GM08714 (cell line): Measurements from ENCODE around the gene FMNL2.

Source experiments
- H3K4me3 ChIP-seq: fragments of 200-500 bp; sonication (Bioruptor generic); 2 replicates; pipeline ENCODE4 v1.5.1; 2014; ENCODE audit warnings: mild to moderate bottlenecking, low read length, inconsistent platforms
- ZNF274 ChIP-seq: IDR thresholded peaks from 2 replicates; pipeline ENCODE4 v1.6.1; 2012; ENCODE audit warnings: mild to moderate bottlenecking, low read depth, low read length

Gene FMNL2

DNA sequence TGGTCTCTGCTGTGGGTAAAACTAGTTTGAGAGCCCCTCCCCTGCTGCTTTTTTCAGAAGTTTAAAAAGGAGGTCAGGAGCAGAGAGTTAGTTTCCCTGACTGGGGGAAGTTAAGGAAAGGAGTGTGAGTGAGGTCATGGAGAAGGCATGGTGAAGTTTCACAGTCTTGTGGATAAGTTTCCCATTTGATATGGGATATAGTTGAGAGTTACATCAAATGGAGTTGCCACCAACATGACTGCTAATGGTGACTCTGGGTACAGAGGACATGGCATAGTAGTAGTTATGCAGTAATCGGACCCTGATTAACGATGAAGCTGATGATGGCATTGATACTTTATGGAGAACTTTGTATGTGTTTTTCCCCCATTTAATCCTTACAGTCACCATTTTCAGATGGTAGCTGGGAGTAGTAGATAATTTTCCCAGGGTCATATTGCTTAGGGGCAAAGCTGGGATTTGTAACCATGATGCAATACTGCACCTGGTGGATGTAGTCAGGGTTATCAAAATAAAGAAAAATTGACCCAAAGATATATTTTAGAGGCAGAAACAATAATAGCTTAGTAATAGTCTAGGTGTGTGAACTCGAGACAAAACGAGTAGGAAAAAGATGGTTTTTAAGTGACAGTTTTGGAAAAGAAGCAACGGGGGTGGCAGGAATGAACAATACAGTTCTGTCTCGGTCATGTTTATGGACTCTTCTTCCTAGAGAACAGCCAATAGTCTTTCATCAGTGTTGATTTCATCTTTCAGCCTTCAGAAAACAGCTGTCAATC is 74.6 kb downstream of the FMNL2 start:
- H3K4me3 ChIP-seq, result no peak overlapping the region
- TF ChIP-seq ZNF274, result no peak

DNA sequence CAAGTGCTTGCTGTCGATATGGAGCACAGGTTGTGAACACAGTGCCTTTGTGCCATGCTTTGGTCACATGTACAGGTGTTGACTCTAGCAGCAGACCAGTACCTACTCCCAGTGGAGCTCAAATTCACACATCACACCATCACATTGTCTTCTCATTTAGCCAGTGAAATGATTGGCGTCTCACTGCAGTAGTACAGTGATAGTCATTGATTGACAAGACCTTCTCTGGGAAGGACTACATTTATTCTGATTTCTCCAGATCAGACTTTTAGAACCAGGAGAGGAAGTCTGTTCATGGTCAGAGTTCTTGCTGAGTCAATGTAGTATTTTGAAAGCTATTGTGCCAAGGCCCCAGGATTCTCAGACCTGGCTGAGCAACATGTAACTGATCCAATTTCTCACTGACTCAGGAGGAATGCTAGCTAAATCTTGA is 75.2 kb downstream of the FMNL2 start:
- TF ChIP-seq ZNF274, result no peak
- no peak overlapping the region for H3K4me3 ChIP-seq

DNA sequence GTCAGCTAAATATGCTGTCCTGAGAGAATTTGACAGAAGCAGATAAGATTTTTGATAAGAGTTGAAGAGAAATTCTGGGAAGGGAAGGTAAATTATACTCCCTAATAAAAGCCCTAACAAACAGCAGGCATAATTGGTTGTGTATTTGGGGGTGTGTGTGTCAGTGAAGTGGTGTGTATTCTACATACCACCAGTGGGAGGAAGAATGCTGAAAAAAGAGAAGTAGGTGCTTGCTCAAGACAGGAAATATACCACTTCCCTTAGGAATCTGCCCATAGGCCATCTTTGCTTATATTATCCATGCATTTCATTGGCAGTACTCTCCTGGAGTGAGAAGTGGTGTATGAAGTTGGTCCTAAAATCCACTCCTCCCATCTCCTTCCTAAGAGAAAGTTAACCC is 76.2 kb downstream of the FMNL2 start:
- no peak overlapping the region for H3K4me3 ChIP-seq
- no peak for TF ChIP-seq ZNF274

DNA sequence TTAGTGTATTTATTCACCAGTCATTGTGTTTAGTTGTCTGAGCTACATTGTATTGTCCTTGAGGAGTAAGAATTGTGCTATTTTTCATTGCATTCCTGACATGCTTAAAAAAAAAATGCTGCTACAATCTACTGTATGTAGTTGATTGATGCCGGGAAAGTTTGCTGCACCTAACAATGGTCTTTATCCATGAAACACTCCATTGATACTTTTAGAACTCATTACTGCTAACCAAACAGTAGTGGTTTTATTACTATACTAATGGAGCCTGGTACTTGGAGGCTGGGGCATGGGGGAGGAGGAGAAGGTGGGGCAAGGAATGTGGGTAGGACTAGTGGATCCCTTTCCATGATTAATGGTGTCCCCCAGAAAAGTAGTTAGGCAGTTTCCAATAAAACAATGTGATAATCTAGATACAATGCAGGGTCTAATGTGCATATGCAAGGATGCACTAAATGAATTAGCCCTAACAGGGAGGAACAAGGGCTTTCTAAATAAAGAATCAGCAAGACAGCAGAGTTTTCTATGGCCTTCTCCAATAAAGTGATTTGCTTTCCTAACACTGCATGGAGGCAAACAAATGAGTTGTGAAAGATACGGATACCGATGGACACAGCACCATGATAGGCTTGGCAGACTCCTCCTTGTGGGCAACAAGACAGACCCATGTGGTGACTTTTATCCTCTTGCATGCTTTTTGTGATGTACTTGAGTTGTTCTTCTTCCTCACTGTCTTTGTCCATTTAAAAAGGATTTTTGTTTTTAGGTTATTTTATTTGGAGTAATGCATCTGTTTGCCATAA is 78.5 kb downstream of the FMNL2 start:
- H3K4me3 ChIP-seq, result no peak overlapping the region
- no peak for TF ChIP-seq ZNF274

DNA sequence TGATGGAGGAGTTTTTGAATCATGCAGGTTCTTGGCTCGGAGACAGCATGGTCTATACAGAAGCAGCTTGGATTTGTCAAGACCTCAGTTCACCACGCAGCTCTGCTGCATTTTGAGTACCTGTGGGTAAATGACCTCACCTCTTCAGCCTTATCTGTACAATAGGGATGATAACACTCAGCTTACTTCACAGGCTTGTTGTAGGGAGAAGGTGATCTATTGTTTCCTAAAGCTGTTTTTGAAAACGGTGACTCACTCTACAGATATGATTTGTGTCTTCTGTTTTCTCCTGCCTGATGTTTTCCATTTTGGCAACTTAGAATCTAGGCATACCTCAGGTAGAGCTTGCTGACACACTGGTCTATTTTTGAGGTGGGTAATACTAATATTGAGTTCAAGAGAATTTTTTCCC is 80.3 kb downstream of the FMNL2 start:
- no peak overlapping the region for H3K4me3 ChIP-seq
- TF ChIP-seq ZNF274, result no peak

DNA sequence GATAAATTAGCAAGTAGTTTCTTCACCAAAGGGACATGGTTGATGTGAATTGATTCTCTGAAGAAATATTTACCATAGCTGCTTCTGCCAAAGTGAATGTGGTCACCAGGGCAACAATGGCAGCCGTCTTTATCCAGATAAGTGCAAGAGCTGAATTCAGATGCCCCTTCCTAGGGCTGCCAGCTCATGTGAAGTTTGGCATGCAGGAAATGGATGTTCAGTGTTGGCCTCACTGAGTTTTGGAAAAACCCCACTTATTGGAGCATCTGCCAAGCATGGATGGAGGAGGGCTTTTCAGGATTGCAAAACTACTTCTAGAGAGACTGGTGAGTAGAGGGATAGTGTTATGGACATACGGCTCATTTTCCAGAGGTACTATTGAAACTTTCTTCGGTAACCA is 80.8 kb downstream of the FMNL2 start:
- no peak overlapping the region for H3K4me3 ChIP-seq
- no peak for TF ChIP-seq ZNF274

DNA sequence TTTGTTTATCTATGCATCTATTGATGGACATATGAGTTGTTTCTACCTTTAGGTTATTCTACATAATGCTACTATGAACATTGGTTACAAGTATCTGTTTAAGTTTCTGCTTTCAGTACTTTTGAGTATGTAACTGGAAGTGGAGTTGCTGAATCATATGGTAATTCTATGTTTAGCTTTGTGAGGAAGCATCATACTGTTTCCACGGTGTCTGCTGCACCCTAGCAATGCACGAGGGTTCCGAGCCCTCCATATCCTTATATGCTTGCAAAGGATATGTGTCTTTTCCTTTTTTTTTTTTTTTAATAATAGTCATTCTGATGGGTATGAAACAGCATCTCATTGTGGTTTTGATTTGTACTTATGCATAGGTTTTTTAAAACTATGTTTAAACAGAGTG is 83.7 kb downstream of the FMNL2 start:
- TF ChIP-seq ZNF274, result no peak
- no peak overlapping the region for H3K4me3 ChIP-seq

DNA sequence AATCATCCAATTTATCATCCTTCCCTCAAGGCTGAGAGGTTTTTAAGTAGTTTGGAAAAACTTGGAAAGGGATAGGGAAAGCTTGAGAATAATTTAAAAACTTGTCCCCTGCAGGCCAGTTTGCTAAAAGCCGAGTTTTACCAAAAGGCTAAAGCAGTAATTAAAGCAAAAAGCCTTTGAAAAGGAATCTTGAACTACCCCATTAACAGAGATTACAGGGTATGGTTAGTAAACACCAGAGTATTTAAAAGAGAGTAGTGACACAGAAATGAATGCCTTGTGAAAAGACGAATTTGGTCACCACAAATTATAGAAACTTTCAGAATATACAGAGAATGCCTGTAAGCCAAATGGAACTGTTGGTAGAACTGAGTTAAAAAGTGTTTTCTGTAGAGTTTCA is 85.0 kb downstream of the FMNL2 start:
- TF ChIP-seq ZNF274, result no peak
- H3K4me3 ChIP-seq, result no peak overlapping the region

DNA sequence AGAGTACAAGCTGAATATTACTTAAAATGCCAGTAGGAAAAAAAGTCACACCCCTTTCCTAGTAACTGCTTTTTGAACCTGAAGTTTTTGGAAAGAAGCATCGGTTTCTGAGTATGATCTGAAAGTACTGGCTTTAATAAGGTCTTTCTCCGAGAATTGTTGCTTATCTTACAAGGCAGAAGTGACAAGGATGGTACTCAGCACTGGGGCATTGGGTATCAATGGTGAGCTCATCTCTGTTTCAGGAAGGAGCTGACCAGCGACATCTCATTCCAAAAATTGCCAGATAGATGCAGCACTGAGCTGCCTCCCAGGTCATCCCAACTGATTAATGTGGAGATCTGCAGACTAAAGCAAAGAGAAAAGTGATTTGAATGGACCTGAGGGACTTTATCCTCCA is 85.4 kb downstream of the FMNL2 start:
- H3K4me3 ChIP-seq, result no peak overlapping the region
- no peak for TF ChIP-seq ZNF274

DNA sequence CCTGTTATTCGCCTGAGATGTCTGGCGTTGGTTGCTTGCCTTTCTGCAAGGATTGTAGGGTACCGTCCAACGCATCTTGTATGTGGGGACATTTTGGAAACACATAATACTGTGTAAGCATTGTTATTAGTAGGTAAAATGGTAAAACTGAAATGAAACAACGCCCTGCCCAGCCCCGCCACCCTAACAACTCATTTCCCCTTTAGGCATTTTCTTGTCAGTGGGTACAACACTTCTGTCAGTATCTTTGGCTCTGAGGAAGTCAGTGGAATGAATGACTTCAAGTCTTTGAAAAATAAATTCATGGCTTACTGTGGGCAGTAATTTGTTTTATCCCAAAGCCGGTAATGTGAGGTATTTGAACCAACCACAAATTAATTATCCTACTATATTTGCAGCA is 86.0 kb downstream of the FMNL2 start:
- TF ChIP-seq ZNF274, result no peak
- no peak overlapping the region for H3K4me3 ChIP-seq

DNA sequence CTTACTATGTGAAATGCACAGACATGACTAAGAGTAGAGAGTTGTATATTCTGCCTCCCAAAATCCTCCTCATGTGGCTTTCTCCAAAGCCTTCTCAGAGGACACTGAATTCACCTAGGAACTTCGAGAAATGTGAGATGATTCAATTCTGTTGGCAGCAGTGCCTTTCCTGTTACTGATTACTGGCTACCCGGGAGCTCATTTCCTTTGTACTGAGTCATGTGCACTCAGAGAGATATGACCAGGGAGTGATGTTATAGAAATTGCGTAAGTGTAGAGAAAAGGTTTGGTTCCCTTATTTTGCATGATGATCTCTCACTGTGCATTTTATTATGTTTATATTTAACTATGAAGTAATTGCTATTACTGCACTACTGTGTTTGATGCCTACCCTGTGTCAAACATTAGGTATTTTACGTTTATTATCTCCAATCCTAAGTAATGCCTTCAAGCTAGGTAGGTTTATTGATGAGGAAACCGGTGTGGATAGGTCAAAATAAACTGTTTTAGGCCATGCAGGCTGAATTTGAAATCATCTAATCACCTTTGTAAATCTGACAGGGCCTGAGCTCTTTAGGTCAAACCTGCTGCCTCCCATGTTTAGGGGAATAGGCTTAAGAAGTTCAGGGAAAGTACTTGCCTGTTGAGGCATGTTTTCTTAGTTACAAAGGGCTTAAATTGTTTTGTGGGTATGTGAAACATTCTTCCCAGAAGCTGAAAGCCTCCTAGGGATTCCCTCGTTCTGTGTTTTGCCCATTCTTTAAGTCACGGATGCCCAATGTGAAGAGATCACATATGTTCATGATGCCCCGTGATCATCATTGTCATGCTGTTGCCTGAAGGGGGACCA is 86.8 kb downstream of the FMNL2 start:
- TF ChIP-seq ZNF274, result no peak
- no peak overlapping the region for H3K4me3 ChIP-seq

DNA sequence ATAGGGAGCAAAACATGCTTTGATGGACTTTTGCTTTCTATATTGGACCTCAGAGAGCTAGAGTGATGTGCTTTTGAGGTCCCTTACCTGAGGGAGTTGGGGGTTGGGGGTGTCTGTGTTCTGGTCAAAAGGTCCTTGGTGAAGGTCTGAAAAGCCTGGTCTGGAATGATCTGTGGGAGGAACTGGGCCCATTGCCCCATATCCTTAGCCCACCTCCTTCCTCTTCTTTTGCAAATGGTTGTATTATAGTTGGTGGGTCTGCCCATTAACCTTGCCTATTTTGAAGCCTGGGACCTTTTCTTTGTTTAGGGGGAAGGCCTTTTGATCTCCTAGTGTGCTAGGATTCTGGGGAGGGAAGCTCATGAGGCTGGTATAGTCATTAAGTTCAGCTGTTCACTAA is 88.7 kb downstream of the FMNL2 start:
- no peak for TF ChIP-seq ZNF274
- H3K4me3 ChIP-seq, result no peak overlapping the region

DNA sequence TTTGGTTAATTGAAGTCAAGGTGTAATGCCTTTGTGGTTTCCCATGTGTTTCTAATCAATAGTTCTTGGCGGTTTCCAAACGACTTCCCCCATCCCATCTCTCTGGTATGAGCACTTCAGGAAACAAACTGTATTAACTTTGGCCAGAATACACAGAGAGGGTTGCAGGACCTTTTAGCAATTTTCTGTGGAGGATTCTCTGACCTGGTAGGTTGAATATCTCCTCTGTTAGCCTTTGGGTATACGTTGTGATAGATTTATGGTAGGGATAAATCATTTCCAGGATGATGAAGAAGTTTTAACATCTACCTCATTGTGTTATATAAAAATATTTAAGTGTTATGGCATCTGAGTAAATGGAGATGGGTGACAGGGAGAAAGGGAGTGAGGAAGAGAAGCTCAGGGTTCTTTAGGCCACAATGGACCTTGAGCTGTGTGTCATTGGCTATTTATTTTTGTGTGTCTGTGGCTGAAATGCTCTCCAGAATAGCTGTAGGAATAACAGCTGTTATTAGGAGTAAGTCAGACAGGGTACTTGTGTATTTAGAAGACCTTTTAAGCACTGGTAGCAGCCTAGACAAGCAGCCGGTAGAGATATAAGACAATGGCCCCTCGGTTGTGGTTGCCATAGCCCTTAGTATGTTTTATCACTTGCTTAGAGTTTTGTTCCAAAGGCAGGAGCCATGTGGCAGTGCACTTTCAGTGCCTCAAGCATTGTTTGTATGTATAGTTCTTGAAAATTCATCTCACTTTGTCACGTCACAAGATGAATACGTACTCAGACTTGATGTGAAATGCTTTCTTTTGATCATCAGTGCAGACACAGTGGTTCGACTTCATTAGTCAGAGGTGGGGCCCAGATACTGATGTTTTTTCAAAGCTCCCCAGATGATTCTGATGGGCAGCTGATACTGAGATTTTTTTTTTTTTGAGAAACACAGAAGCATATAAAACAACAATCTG is 91.1 kb downstream of the FMNL2 start:
- TF ChIP-seq ZNF274, result no peak
- no peak overlapping the region for H3K4me3 ChIP-seq
